Progenitor cell of endocrine pancreas (in vitro differentiated cells): ENCODE results near the gene WWP2. TPM values are rescaled to one million over a fixed set of nuclear protein-coding genes. Genes with fewer than 3 reads are reported as not detected.

ENCODE experiments used
- DNase-seq: peaks from one replicate; pipeline ENCODE4 v3.0.0; 2021; ENCODE audit warnings: low spot score; ENCODE audit not compliant: unreplicated experiment
- H3K27ac Mint-ChIP-seq: 2 replicates; pipeline ENCODE4 v1.8.0; 2021; ENCODE audit warnings: mild to moderate bottlenecking, moderate library complexity, mixed read lengths
- H3K27me3 Mint-ChIP-seq: 2 replicates; pipeline ENCODE4 v1.8.0; 2021; ENCODE audit warnings: mixed read lengths
- H3K36me3 Mint-ChIP-seq: 2 replicates; pipeline ENCODE4 v1.8.0; 2022; ENCODE audit warnings: mixed read lengths; ENCODE audit not compliant: insufficient read depth
- H3K4me1 Mint-ChIP-seq: 2 replicates; pipeline ENCODE4 v1.8.0; 2021; ENCODE audit warnings: low read depth, mixed read lengths
- H3K4me3 Mint-ChIP-seq: 2 replicates; pipeline ENCODE4 v1.8.0; 2021; ENCODE audit warnings: low read depth, mild to moderate bottlenecking, moderate library complexity, mixed read lengths
- H3K9me3 Mint-ChIP-seq: 2 replicates; pipeline ENCODE4 v1.8.0; 2021; ENCODE audit warnings: low read depth, mixed read lengths
- CTCF ChIP-seq: fragments of 200-600 bp; sonication (generic); IDR thresholded peaks from one replicate; pipeline ENCODE4 v1.5.0; 2021; ENCODE audit warnings: antibody characterized with exemption, mild to moderate bottlenecking; ENCODE audit not compliant: unreplicated experiment
- total RNA-seq: library from RNA; stranded (reverse); gene quantifications from 2 replicates; pipeline ENCODE4 v1.2.1, GENCODE V29; 2021

Gene WWP2
- total RNA-seq, 1 donor from 2014 or later, result 62.3 TPM

DNA sequence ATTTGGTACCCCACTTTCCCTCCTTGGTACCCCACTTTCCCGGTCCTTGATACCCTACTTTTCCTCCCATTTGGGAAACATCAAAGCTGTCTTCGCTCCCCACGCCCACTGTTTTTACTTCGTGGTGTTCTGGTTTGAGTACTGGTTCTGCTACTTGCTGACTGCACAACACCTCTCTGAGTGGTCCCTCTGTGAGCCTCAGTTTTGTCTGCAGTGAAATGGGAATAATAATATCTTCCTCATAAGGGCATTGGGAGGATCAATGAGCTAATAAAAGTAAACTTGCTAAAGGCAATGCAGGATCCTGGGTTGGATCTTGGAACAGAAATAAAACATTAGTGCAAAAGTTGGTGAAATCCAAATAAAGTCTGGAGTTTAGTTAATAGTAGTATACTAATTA, 119.0 kb downstream of the WWP2 start:
- no peak for TF ChIP-seq CTCF
- no peak overlapping the region for H3K4me3 Mint-ChIP-seq
- H3K4me1 Mint-ChIP-seq, result peaks cover 5% of the 10 kb centered on the region
- peaks cover 34% of the 10 kb centered on the region for H3K36me3 Mint-ChIP-seq
- no peak overlapping the region for H3K27ac Mint-ChIP-seq
- H3K9me3 Mint-ChIP-seq, result peaks cover 12% of the 10 kb centered on the region
- no peak for DNase-seq
- no peaks in the 10 kb centered on the region for H3K27me3 Mint-ChIP-seq

- Mint-ChIP-seq H3K27ac (no peak overlapping the region), H3K4me1 (peaks cover 11% of the 10 kb centered on the region), H3K9me3 (peaks cover 3% of the 10 kb centered on the region), H3K36me3 (peaks cover 22% of the 10 kb centered on the region), H3K4me3 (no peak overlapping the region), H3K27me3 (no peaks in the 10 kb centered on the region)
- TF ChIP-seq CTCF, result no peak
- no peak for DNase-seq
These were observed 121.6 kb downstream of the WWP2 start for GRCh38 chr16:69883744-69884143.

- peaks cover 17% of the 10 kb centered on the region for H3K4me1 Mint-ChIP-seq
These were observed 123.6 kb downstream of the WWP2 start for GRCh38 chr16:69885722-69886121.

GRCh38 chr16:69886726-69887125, 124.6 kb downstream of the WWP2 start:
- no peak for TF ChIP-seq CTCF
- peaks cover 21% of the 10 kb centered on the region for H3K4me1 Mint-ChIP-seq
- no peaks in the 10 kb centered on the region for H3K9me3 Mint-ChIP-seq
- no peak for DNase-seq
- peaks cover 35% of the 10 kb centered on the region for H3K36me3 Mint-ChIP-seq
- H3K4me3 Mint-ChIP-seq, result no peak overlapping the region
- no peak overlapping the region for H3K27ac Mint-ChIP-seq
- H3K27me3 Mint-ChIP-seq, result no peaks in the 10 kb centered on the region

More at GRCh38 chr16:69885722-69886121, 123.6 kb downstream of the WWP2 start:
- DNase-seq, result no peak
- Mint-ChIP-seq H3K4me3 (no peak overlapping the region), H3K27me3 (no peaks in the 10 kb centered on the region), H3K36me3 (peaks cover 32% of the 10 kb centered on the region), H3K27ac (no peak overlapping the region), H3K9me3 (no peaks in the 10 kb centered on the region)
- TF ChIP-seq CTCF, result no peak

GRCh38 chr16:69888005-69888590, 126.0 kb downstream of the WWP2 start:
- Mint-ChIP-seq H3K4me3 (no peak overlapping the region), H3K36me3 (peaks cover 34% of the 10 kb centered on the region), H3K9me3 (no peaks in the 10 kb centered on the region), H3K4me1 (peaks cover 21% of the 10 kb centered on the region), H3K27ac (no peak overlapping the region), H3K27me3 (no peaks in the 10 kb centered on the region)
- no peak for TF ChIP-seq CTCF
- no peak for DNase-seq
